HepG2 (cell line): ENCODE measurements around the gene TNFSF8. TPM values are rescaled to one million over a fixed set of nuclear protein-coding genes. Genes with fewer than 3 reads are reported as not detected.

Source experiments
- BRD4 ChIP-seq: sonication (generic); formaldehyde crosslinking; IDR thresholded peaks from 2 replicates; pipeline ENCODE4 v1.4.0; 2020; ENCODE audit warnings: missing genetic modification reagents
- CHCHD3 ChIP-seq: sonication (generic); formaldehyde crosslinking; IDR thresholded peaks from 2 replicates; pipeline ENCODE4 v1.8.0; 2022; ENCODE audit warnings: mild to moderate bottlenecking, missing genetic modification reagents, moderate library complexity
- DR1 ChIP-seq: sonication (generic); formaldehyde crosslinking; IDR thresholded peaks from 2 replicates; pipeline ENCODE4 v1.8.0; 2021; ENCODE audit warnings: mild to moderate bottlenecking, missing genetic modification reagents, inconsistent platforms
- EED ChIP-seq: sonication (generic); formaldehyde crosslinking; IDR thresholded peaks from 2 replicates; pipeline ENCODE4 v1.5.0; 2020; ENCODE audit warnings: mild to moderate bottlenecking, missing genetic modification reagents
- GABPA ChIP-seq, 2 experiments: IDR thresholded peaks; 2 replicates each; pipeline ENCODE4 v1.6.1; 2011 to 2016; ENCODE audit warnings: low read depth in 2 of 2, low read length in 1 of 2, missing biosample characterization in 1 of 2, missing genetic modification characterization in 1 of 2
- MAFK ChIP-seq, 2 experiments: IDR thresholded peaks in 1 of 2; conservative IDR thresholded peaks in 1 of 2; 2 replicates each; pipeline ENCODE4 v1.6.1; 2011; ENCODE audit warnings: improper control_type of control experiment in 2 of 2, low read length in 2 of 2
- NCOA2 ChIP-seq: sonication (generic); formaldehyde crosslinking; IDR thresholded peaks from 2 replicates; pipeline ENCODE4 v1.8.0; 2022; ENCODE audit warnings: inconsistent platforms
- NCOA5 ChIP-seq: sonication (generic); formaldehyde crosslinking; IDR thresholded peaks from 2 replicates; pipeline ENCODE4 v1.4.0; 2020; ENCODE audit warnings: missing genetic modification reagents
- NONO ChIP-seq, 2 experiments: fragments of 450-650 bp in 1 of 2; sonication (generic) in 1 of 2; formaldehyde crosslinking in 1 of 2; IDR thresholded peaks in 1 of 2; conservative IDR thresholded peaks in 1 of 2; 2 replicates each; pipeline versions ENCODE4 v1.6.1 to v1.8.0; 2017 to 2022; ENCODE audit warnings: mild to moderate bottlenecking in 1 of 2, missing genetic modification reagents in 1 of 2, moderate library complexity in 1 of 2
- SCMH1 ChIP-seq: sonication (generic); formaldehyde crosslinking; IDR thresholded peaks from 2 replicates; pipeline ENCODE4 v1.9.0; 2021; ENCODE audit warnings: missing genetic modification reagents, mild to moderate bottlenecking, borderline replicate concordance
- SMAD3 ChIP-seq: sonication (generic); formaldehyde crosslinking; IDR thresholded peaks from 2 replicates; pipeline ENCODE4 v1.4.0; 2020; ENCODE audit warnings: missing genetic modification reagents
- STAG1 ChIP-seq: sonication (generic); formaldehyde crosslinking; IDR thresholded peaks from 2 replicates; pipeline ENCODE4 v1.4.0; 2020; ENCODE audit warnings: missing genetic modification reagents
- polyA plus RNA-seq, 8 experiments: library from polyadenylated mRNA; depleted of rRNA in 3 of 8; stranded (reverse) in 7 of 8; unstranded in 1 of 8; fragments of >200 nt; fragmentation: Illumina TruSeq in 4 of 8; extraction: Trizol in 4 of 8; gene quantifications; 2 replicates each; pipeline versions ENCODE4 v1.2.1 to v1.2.3, GENCODE V29; 2011 to 2016; ENCODE audit warnings: low read depth in 4 of 8, missing spikeins in 1 of 8, mixed read lengths in 1 of 8; ENCODE audit not compliant: insufficient read depth in 1 of 8
- total RNA-seq, 5 experiments: library from RNA; depleted of rRNA; stranded (reverse); fragments of >200 nt; fragmentation: Illumina TruSeq; extraction: Trizol; gene quantifications; 2 replicates each; pipeline ENCODE4 v1.2.3, GENCODE V29; 2016; ENCODE audit warnings: low read depth in 1 of 5
- TF ChIP-seq, protein P1 (sequence below): sonication (generic); formaldehyde crosslinking; IDR thresholded peaks from 2 replicates; pipeline ENCODE4 v1.4.0; 2020; ENCODE audit warnings: low read depth, mild to moderate bottlenecking, missing genetic modification reagents
- TF ChIP-seq, protein P2 (sequence below): sonication (generic); formaldehyde crosslinking; IDR thresholded peaks from 2 replicates; pipeline ENCODE4 v1.8.0; 2022; ENCODE audit warnings: missing genetic modification reagents, mild to moderate bottlenecking, moderate library complexity, borderline replicate concordance

Gene TNFSF8
- total and polyA plus RNA-seq, 2 of the 13 experiments (the other 11 are each of a cell fraction or from before 2014, with no cell fraction given) = not detected

DNA sequence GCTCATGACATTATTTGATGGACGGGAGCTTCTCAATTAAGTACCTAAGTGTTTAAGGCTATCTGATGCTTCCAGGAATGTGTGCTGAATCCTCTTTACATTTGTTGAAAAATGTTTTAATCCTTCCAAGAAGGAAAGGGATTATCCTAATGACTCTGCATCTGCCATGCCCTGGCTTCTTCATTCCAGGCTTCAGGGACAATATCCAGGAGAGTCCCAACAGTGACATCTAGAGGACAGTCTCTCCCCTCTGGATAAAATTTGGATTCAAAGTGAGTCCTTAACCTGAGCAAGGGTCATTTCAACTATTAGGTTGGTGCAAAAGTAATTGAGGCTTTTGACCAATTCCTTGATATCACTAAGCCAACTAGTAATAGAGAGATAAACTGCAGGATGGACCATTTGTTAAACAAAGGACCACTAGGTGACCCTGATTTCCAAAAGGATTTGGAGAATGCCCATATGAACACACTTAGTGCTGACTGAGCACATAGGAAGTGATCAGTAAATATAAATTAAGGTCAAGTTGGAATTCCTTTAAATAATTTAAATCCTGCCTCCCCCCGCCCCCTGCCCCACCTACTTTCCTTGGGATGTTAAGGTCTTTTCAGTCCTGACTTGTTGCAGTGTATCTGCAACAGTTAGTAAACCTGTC, 19.1 kb downstream of the TNFSF8 start (continued):
- no peak for TF ChIP-seq SCMH1 (CRISPR knock-in tag)
- no peak for TF ChIP-seq EED (CRISPR knock-in tag)
- TF ChIP-seq CHCHD3 (CRISPR knock-in tag) = no peak
- TF ChIP-seq GABPA (IDR thresholded peaks at IDR 0.05; ENCODE audit: low read depth, low read length) = no peak
- TF ChIP-seq GABPA (CRISPR knock-in tag; IDR thresholded peaks at IDR 0.05; ENCODE audit: low read depth) = no peak
- no peak for TF ChIP-seq DR1 (CRISPR knock-in tag)
- TF ChIP-seq, protein P1, sequence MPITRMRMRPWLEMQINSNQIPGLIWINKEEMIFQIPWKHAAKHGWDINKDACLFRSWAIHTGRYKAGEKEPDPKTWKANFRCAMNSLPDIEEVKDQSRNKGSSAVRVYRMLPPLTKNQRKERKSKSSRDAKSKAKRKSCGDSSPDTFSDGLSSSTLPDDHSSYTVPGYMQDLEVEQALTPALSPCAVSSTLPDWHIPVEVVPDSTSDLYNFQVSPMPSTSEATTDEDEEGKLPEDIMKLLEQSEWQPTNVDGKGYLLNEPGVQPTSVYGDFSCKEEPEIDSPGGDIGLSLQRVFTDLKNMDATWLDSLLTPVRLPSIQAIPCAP (CRISPR knock-in tag) = no peak
- peak; percentile 51 to 57; a peak in 3 of 4 replicates for TF ChIP-seq MAFK (conservative IDR thresholded peaks at IDR 0.05 in 1 of 2, IDR thresholded peaks at IDR 0.05 in 1 of 2; ENCODE audit: low read length in 2 of 2)
- TF ChIP-seq, protein P2, sequence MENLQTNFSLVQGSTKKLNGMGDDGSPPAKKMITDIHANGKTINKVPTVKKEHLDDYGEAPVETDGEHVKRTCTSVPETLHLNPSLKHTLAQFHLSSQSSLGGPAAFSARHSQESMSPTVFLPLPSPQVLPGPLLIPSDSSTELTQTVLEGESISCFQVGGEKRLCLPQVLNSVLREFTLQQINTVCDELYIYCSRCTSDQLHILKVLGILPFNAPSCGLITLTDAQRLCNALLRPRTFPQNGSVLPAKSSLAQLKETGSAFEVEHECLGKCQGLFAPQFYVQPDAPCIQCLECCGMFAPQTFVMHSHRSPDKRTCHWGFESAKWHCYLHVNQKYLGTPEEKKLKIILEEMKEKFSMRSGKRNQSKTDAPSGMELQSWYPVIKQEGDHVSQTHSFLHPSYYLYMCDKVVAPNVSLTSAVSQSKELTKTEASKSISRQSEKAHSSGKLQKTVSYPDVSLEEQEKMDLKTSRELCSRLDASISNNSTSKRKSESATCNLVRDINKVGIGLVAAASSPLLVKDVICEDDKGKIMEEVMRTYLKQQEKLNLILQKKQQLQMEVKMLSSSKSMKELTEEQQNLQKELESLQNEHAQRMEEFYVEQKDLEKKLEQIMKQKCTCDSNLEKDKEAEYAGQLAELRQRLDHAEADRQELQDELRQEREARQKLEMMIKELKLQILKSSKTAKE = no peak
- no peak for TF ChIP-seq NONO (IDR thresholded peaks at IDR 0.05)
- TF ChIP-seq NONO (CRISPR knock-in tag; conservative IDR thresholded peaks at IDR 0.05) = no peak
- TF ChIP-seq STAG1 = peak; percentile 79
- no peak for TF ChIP-seq BRD4
- no peak for TF ChIP-seq NCOA5
- no peak for TF ChIP-seq NCOA2 (CRISPR knock-in tag)
- TF ChIP-seq SMAD3 (CRISPR knock-in tag) = no peak
